ELF-1 (cell line): ENCODE results near the gene KCTD21.
"Not testable (repeated sequence)": the region's sequence is repeated elsewhere in the genome, so short reads cannot be mapped to it uniquely, and the experiment has no call there.

Experiments
- DNase-seq: peaks from one replicate; pipeline ENCODE4 v3.0.0-alpha.2; 2016; ENCODE audit warnings: low read depth, low spot score

KCTD21 gene, protein sequence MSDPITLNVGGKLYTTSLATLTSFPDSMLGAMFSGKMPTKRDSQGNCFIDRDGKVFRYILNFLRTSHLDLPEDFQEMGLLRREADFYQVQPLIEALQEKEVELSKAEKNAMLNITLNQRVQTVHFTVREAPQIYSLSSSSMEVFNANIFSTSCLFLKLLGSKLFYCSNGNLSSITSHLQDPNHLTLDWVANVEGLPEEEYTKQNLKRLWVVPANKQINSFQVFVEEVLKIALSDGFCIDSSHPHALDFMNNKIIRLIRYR

DNA sequence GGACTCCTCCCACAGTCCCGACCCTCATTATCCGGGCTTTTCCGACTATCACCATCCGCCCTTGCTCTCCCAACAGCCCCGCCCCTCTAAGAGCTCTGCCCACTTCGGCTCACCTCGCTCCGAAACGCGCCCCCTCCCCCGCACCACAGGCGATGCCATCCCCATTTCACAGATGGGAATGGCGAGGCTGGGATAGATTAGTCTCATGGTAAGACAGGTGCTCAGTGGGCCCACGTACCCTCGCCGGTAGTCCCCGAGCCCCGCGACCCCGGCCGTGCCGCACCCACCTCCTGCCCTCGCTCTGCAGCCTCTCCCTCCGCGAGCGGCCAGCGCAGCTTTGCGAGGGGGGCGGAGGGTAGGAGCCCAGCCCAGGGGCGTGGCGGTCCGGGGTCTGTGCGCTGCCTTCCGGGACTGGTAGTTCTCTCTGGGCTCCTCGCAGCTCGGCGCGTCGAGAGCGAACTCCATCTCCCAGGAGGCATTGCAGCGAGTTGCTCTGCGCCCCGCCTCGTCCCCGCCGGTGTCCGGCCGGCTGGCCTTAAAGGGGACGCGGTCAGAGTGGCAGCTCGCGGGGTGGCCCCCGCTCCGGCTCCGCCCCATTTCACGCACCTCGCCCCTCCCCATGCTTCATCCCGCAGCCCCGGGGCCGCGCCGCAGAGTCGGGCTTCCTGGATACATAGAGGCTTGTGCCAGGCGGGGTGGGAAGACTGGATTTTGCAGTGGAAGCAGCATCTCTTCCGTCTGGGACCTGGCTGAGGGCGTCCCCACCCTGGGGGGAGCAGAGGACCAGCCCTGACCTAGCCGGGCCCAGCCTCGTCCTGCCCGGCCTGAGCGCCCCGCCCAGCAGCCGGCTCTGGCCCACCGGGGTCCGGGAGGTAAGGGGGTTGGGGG, at the start of gene KCTD21, which contains the start of gene USP35:
Gene KCTD21, minus strand, starts transcription at position 341 of the 888 bp plus-strand sequence. CDS start 14,072 bp downstream, outside the sequence.
Gene USP35, plus strand, starts transcription at position 634 of the 888 bp plus-strand sequence. CDS start 7,327 bp downstream, outside the sequence.
- DNase-seq = peak; percentile 98

DNA sequence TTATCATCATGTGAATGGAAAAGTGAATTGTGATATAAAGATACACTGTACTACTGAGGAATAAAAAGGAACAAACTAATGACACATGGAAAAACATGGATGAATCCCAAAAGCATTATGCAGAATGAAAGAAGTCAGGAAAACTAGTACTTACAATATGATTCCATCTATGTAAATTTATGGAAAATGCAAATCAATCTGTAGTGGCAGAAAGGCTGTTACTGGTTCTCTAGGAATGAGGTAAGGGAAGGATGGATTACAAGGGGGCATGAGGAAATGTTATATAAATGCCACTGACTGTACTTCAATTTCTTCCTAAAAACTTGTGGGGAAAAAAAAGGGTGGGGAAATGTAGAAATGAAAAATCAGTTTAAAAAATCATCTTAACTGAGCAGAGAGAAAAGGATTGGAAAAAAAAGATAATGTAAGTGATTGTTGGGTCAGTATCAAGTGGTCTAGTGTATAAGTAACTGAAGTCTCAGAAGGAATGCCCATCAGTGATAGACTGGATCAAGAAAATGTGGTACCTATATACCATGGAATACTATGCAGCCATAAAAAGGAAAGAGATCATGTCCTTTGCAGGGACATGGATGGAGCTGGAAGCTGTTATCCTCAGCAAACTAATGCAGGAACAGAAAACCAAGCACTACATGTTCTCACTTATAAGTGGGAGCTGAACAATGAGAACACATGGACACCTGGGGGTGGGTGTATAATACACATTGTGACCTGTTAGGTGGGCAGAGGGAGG, 49.0 kb upstream of the KCTD21 start:
- no peak for DNase-seq

DNA sequence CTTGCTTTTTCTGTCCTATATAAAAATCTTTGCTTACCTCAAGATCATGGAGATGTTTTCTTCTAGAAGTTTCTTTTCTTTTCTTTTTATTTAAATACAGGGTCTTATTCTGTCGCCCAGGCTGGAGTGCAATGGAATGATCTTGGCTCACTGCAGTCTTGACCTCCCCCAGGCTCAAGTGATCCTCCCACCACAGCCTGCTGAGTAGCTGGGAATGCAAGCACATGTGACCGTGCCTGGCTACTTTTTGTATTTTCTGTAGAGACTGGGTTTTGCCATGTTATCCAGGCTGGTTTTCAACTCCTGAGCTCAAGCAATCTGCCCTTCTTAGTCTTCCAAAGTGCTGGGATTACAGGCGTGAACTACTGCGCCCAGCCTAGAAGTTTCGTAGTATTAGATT, 45.6 kb upstream of the KCTD21 start:
- DNase-seq = peak; percentile 26

DNA sequence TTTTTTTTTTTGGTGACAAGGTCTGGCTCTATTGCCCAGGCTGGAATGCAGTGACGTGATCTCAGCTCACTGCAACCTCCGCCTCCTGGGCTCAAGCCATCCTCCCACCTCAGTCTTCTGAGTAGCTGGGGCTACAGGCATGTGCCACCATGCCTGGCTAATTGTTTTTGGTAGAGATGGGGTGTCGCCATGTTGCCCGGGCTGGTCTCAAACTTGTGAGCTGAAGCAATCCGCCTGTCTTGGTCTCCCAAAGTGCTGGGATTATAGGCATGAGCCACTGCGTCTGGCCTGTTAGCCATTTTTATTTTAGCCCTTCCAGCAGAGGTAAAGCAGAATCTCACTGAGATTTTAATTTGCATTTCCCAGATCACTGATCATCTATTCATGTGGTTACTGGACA, 44.6 kb upstream of the KCTD21 start:
- DNase-seq = not testable (repeated sequence)

DNA sequence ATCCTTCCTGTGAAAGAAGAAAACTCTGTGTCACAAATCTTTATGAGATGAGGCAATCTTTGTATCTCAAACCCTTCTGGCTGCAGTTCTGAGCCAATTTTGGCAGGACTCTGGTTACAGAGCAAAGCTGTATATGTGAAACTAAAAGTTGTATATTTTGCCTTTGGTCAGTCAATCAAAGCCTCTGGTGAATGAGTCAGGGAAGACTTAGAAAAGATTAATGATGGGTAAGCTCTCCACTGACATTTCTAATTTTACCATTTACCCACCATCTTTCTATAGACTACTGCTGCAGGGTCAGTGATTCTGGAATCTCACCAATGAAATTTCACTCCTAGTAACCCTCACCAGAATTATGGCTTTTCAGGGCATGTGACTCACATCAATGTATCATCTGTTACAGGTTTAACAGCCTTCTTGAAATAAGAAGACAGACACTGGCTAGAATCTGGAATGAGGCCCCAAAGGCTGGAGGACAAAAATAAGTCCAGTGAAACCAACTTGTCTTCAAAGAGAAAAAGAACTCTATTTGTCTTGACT, 43.6 kb upstream of the KCTD21 start:
- no peak for DNase-seq

DNA sequence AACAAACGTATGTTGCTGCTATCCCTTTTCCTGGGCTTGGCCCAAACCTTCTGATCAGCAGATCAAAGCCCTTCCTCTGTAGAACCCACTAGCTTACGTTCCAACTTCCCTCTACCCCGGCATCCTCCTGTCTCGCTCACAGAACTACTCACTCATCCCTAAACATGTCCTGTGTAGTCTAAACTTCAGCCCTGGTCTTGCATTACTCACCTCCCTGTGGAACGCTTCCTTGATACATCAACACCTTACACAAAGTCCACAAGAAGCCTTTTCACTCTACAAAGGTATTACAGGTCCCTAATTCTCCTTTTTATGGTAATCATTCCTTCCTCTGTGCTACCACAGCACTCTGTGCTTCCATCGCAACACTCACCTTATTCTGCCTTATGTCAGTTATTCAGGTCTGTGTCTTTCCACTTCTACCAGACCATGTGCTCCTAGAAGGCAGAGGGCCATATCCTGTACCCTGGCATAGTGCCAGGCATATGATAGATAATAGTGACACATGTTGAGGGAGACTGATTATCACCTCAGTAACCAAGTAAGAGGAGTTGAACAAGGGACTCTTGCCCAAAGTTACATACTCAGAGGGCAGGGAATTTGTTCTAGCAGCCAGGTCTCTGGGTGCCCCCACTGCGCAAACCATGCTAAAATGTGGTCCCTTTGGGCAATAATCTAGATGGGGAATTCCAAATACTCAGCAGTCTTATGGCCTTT, 41.9 kb upstream of the KCTD21 start:
- no peak for DNase-seq

DNA sequence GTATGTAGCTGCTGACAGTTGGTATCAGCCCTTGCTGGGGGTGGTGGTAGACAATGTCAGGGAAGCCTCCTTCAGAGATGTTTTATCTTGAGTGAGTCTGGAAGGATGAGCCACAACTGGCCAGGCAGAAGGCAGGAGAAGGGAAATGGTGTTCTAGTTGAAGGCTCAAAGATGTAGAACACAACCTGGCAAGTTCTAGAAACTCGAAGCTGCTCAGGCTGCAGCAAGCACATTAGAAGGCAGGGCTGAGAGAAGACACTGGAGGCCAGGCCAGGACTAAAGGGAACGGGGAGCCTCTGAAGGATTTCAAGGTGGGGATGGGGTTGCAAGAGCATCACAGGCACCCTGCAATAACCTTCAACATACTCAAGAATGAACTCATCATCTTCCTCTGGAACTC, 40.7 kb upstream of the KCTD21 start:
- DNase-seq = no peak

DNA sequence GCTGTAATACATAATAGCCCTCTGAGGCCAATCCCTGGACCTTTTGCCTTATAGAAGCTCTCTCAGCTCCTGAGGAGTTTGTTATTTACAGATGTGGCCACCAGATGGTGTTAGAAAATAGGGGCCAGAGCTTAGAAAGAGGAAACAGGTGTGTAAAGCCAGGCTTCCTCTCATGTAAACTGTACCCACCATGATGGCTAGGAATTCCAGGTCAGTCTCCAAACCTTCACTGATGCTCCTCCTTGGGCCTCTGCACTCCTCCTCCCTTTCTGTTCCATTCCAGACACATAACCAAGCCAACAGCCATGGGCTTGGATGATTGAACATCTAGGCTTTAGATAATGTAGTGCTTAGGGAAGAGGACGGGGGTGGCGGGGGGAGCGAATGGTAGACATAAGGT, 40.0 kb upstream of the KCTD21 start:
- DNase-seq = peak; percentile 62

DNA sequence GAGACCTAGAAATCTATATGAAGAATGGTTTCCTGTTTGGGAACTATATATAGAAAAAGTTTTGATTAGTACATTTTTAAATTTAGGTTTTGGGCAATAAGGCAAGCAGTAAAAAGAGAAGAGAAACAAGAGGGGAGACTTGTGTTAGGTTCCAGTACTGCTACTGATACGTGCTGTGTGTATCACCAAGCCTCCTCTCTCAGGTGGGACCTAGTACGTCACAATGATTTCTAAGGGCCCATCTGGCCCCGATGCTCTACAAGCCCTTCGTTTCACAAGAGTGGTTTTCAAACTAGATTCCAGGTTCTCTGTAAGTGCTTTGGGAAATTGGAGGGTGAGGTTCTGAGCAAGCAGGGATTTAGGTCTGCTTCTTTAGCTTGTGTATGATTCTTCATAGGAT, 39.5 kb upstream of the KCTD21 start:
- no peak for DNase-seq

DNA sequence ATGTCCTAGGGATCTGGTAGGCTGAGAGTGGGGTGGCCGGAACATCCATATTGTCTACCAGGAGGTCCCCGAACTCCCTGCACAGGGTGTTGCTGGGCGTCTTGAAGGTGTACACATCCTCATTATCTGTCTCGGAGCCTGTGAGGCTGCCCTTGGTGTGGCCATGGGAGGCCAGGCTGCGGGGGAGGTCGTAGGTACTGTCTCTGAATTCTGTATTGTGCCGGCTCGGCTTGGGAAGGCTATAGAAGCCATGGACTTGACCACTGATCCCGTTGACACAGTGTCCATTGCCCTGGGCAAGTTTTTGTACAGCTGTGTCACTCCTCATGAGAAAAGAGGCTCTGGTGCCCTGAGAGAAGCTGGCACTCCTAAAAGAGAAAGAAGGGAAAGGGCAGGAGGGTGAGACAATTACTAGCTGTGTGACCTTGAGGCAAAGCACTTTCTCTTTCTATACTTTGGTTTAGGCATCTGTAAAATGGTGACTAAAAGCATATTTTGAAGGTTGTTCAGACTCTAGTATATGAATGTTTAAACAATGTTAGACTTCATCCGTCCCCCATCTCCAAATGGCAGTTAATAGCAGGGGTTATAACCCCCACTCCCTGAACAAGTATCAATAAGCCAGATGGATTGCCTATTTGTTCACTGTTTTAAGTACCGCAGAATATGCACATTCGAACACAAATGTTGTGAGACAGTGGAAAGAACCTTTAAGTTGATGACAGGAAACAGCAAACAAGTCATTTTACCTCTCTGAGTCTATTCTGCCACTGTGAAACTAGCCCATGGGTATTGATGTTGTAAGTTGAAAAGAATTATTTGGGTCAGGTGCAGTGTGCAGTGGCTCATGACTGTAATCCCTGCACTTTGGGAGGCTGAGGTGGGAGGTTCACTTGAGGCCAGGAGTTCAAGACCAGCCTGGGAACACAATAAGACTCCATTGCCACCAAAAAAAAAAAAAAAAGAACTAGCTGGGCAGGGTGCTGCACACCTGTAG, 38.6 kb upstream of the KCTD21 start:
- DNase-seq = no peak

DNA sequence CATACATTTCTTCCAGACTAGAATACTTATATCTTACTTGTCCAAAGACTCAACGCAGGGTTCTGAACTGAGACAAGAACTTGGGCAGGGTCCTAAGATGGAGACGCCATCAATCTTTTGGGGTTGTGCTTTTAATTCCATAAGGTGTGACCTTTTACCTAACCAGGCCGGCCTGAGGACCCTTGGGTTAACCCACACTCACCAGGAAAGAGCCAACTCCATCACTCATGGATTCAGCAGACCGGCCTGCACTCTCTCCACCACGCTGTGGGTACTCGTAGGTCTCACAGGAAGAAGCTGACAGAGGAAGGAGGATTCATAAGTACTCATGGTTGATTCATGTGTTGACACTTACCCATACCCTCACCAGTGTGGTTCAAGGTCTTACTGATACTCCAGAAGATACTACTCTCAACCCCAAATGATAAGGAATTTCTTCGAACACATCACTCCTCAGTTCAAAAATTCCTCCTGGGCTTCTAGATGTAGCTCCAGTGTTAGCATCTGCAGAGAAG, 36.5 kb upstream of the KCTD21 start:
- no peak for DNase-seq

DNA sequence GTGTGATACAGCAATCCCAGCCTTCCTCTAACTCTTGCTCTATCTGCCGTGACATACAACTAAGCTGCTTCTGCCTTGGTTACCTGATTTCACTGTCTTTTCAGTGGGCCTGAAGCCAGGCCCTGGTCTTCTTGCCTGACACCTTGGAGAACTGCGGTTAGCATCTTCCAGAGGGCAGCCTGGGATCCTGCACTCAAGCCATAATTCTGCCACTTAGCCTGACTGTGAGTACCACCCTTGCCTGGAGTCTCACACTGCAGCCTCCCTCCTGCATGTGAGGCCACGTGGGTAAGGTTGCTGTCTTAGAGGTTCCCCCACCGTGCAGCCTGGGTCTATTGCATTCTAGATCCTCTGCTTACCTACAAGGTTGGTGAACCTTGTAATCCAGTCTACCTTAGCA, 36.1 kb upstream of the KCTD21 start:
- DNase-seq = no peak

DNA sequence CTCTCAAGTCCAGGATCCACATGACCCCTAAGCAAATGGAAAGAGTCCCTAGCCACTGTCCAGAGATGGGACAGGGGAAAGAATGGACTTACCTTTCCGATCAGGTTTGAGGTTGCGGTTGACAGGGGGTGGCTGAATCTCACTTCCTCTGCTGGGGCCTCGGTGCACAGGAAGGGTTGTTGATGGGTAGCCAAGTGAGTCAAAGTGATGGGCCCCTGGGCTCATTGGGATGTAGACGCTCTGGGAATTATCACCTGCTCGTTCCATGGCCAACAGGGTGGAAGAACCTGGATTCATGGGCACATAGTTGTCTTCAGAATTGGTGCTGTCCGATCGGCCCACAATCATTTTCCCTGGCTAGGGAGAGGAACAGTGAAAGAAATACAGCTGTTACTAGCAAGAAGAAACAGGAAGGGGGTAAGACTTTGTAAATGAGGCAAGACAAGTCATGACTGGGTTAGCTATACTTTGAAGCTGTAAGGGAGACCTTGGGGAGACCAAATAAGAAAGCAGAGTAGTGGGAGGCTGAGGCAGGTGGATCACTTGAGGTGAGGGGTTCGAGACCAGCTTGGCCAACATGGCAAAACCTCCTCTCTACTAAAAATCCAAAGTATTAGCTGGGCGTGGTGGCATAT, 35.0 kb upstream of the KCTD21 start:
- DNase-seq = no peak

DNA sequence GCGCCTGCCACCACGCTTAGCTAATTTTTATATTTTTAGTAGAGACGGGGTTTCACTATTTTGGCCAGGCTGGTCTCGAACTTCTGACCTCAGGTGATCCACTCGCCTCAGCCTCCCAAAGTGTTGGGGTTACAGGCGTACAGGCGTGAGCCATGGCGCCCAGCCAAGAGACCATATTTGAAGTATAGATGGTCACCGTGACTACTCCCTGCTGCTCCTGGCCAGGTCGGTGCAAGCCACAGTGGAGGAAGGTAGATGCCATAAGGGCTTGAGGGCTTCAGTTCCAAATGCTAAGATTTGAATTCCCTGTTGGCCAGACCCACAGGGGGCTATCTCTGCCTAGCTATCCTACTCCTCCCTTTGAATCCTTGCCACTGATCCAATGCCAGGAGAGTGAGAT, 34.3 kb upstream of the KCTD21 start:
- DNase-seq = not testable (repeated sequence)

DNA sequence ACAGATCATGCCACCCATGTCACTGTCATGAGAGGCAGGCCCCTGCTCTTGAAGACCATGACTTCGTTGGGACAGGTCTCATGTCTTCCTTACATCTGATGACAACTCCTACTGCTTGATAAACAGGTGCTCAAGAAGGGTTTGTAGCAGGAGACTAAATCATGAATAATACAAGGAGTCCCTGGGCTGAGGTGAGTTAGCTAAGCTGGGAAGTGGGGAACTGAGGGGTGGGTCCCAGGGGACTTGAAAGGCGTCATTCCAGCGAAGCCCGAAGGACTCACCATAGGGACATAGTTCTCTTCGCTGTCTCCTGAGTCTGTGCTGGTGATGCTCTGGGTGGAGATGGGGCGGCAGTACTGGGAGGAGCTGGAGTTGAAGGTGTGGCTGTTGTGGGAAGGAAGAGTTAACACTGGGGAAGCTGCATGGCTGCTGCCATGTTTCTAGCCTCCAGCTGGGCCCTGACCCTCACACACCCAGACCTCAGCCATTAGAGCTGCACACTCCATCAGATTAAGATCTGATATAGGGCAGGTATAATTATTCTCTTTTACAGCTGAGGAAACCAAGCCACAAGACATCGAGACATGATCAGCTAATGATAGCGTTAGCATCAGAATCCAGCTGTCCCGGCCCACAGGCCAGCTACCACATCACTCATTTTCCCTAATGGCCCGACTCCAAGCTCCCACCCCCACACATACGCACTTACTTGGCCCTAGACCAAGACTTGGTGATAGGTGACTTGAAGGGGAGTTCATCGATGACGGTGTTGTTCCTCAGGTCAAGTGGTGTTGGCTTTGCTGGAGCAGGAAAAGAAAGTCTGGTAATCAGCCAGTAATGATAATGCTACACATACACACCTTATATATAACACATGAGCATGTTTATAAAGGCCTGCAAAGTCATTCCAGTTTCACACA, 33.2 kb upstream of the KCTD21 start:
- DNase-seq = no peak

DNA sequence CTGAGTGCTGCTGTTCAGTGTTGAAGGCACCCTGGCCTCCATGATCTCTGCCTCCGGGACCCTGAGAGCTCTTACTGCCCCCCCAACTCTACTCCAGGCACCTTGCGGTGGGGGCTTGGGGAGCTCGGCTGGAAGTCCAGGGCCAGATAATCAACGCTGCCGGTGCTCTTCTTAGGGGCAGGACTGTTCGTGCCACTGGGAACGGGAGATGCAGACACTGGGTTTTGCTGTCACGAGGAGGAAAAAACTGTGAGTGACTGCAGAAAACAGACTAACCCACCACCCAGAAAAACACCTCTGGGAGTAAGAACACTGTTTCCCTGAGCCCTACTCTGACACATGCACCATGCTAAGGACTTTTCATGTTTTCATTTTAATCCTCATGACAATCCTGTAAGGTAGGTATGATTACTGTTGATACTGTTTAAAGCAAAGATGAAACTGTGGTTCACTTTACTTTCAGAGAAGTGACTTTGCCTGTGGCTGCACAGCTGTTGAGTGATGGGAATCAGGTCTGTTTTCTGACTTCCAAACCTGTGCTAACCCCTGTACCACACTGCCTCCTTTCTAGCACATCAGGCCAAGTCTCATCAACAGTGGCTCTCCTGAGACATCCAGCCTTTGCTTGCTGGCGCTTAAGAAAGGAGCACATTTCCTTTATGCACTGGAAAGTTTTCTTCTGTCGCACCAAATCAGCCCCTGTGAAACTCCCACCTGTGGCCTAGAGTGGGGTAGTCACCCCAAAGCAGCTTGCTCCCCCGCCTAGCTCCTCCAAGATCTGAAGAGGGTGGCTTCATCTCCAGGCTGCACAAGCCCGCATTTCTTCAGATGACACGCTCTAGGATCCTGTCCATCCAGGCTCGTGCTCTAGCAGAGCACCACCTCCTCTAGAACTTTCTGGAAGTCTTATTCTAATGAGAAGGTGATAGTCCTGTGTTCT, 32.1 kb upstream of the KCTD21 start:
- DNase-seq = no peak
